HG03103 (cell line): Measurements from ENCODE around the gene DLG4.
A peak's percentile ranks its signal among the peaks of the same experiment; 100 is the strongest.
"Not testable (repeated sequence)": the region's sequence is repeated elsewhere in the genome, so short reads cannot be mapped to it uniquely, and the experiment has no call there.

Experiments
- ATAC-seq: cut with Tn5 transposase; IDR thresholded peaks from one replicate; pipeline ENCODE4 v1.9.1; 2021; ENCODE audit warnings: low read depth; ENCODE audit not compliant: unreplicated experiment

Gene DLG4

DNA sequence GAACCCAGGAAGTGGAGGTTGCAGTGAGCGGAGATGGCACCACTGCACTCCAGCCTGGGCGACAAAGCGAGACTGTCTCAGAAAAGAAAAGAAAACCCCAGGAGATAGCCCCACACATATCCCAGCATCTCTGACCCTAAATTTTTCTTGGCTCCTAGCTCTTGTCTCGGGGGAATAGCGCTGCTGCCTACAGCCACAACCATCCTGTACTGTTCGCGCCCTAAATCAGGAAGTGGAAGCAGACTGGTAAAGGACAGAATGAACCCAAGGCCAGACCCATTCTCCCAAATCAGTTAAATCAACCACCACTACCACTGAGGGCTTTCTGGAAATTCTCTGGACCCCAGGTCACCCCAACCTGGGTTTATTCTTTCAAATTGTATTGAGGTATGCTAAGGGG lies 30.2 kb upstream of the DLG4 start:
- ATAC-seq = no peak

DNA sequence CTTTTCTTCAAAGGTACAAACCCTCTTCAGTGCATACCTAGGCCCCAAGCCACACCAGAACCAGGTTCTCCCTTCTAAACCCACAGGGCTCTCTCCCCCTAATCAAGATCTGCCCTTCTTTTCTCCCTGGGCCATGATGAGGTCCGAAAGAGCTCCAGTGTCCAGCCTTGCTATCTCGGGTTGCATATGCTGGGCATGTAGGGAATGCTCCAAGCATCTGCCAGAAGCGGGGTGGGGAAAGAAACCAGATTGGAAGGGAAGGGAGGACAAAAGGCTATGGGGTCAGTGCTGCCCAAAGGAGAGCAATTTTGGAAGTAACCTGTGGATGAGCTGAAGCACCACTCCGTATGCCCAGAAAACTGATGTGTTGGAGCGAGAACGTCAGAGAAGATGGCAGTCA lies 29.6 kb upstream of the DLG4 start:
- no peak for ATAC-seq

DNA sequence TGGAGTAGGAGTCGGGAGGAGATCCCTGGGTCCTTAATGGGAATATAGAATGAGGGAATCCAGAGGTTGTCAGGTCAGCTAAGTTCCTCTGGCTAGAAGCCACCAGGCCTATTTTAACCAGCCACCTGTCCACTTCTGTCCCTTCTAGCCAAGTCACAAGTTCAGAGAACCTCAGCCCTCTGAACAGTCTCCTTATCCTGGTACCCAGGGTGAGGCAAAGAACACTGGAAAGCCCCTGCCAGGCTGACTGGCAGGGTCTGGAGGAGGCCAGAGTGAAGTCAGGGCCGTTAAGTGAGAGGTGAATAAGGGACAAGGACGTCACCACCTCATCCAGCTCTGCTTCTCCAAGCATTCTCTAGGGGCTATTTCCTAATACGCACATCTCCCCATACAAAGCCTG lies 29.2 kb upstream of the DLG4 start:
- no peak for ATAC-seq

DNA sequence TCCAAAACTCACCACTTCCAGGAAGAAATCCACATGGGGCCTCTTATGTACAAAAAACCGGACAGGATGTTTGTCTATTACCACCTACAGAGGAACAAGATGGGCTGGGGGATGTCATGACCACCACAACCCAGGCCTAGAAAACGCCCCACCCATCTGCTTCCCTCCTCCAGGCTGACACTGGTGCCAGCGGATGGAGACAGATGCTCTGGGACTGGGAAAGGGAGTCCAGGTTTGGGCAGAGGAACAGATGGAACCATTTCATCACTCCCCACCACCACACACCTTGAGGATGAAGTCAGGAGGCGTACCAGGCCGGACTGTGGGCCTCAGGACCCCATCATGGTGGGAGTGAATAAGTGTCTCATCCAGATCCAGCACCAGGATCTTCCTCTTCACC lies 27.1 kb upstream of the DLG4 start:
- no peak for ATAC-seq

DNA sequence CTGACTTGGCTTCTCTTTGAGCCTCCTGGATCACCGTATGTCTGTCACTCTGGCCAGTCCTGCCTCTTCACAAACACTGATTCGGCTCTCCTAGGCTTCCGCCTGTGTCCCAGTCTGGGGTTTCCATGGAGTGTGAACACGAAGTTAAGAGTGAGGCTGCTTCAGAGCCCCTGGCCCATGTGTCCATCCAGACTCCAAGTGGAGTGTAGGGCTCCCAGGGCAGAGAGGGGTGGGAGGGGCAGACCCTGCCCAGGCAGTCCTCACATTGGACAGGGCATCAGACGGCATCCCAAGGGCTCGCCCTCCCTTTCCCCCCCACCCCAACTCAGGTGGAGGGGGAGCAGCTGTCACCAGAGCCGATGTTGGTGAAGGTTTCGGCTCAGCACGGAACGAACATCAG lies 24.2 kb upstream of the DLG4 start:
- not testable (repeated sequence) for ATAC-seq

DNA sequence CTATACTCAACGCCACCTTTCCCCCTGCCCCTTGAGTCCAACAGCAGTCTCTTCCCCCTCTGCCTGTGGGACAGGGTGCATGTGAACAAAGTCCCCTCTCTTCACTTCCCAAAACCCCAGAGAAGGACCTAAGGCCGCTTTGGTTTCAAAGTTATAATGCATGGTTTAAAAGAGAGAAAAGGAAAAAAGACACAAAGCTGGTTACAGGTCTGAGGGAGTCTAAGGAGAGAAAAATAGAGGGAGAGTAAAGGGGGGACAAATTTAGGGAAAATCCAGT lies 23.8 kb upstream of the DLG4 start:
- ATAC-seq = no peak

DNA sequence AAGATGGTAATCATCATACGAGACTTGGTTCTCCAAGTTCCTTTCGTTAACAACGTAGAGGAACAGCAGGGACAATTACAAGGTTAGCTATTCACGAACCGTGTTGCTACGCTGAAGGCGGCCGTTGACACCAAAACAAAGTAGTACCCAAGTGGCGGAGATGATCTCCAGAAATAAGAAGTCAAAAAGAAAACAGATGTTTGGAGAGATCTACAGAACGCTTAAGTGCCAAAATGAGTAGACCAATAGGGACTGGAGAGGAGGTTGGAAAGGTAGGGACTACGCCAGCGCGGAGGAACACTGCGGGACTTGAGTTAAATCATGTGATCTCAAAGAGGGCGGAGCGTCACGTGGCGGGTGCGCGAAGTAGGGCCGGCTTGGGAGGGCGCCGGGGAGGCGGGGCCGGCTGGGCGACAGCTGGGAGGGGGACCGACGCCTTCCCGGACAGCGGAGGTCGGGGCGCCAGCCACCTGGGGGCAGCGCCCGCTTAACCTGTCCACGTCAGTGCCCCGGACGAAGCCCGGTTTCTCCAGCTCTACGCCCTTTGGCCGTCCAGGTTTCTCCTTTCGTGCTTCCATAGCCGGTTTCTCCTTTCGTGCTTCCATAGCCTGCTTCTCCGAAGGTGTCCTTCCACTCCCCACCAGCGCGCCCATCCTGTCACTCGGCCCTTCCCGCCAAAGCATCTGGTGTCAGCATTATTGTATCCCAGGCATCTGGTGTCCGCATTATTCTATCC lies 23.2 kb upstream of the DLG4 start:
- no peak for ATAC-seq

DNA sequence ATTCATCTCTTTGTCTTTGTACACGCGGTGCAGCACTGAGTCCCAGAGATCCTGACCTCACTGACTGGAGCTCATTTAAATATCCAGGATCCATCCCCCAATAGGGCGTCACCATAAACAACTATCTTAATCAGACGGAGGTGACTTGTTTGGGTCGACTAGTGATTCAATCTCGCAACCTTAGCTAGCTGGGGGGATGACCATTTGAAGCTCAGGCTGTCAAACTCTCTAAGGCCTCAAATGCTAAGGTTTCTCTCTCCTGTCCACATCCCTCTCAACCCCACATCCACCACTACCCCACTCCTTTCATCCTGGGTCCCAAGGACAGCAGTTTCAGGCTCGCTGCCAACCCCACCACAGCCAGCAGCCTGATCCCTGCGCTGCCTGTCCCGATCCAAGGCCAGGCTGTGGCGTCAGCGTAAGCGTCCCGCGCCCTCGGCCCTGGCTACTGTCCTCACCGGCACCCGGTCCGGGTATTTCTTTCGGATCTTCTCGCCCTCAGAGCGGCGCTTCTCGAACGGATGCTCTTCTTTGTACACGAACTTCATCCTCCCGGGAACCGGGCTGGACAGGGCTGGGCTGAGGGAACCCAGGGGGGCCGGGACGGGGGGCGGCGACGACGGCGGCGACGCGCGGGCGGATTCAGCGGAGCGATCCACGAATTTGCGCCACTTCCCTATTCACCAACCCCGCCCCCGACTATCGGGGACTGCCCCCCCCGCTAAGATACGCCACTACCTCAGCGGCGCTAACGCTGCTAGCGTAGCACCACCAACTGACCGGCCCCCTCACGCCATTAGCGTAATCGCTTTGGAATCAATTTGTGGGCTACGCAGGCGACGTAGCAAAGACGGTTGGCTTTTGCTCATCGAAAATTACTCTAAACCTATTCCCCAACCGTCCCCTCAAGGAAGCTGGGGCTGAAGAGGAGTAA lies 22.4 kb upstream of the DLG4 start, which contains the start of gene GABARAP:
Gene GABARAP (minus strand): TSS at position 667 of the 934 bp plus-strand sequence. CDS start 119 bp downstream, at position 548.
- ATAC-seq = no peak

DNA sequence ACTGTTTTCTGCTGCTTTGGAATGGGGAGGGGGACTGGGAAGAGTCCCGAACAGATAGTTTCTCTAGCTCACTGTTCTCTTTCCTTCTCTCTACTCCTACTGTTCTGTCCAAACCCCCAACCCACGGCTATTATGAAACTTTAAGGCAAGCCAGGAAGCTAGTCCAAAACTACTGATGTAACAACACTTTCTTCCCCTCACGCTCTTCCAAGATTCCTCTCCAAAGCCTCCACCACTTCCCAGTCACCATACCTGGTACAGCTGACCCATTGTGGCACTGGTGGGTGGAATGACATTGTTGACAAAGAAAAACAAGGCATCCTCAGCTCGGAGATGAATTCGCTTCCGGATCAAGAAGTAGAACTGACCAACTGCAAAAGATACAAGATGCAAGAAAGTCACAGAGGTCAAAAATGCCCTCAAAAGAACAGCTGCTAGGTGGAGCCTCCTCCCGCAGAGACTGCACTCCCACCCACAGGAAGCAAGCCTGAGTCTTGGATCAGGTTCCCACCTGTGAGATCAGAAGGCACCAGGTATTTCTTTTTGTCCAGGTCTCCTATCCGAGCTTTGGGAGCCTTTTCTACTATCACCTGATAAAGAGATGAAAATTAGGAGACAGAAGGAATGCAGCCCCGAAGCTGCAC lies 21.6 kb upstream of the DLG4 start:
- no peak for ATAC-seq

DNA sequence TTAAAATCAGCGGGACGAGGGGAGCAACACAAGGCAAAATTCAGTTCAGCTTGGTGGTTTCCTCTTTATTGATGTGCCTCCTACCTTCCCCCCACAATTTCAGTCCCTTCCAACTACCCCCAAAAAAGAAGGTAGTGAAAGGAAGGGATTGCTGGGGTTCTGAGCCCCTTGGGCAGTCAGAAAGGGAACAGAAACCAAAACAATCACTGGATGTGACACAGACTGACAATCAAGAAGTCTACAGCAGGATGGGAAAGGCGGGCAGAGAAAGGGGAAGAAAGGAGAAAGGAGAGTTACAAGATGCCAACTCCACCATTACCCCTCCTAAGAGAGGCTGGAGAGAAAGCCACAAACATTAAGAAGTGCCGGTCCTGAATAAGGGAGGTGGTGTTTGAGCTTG lies 20.7 kb upstream of the DLG4 start:
- ATAC-seq = no peak

DNA sequence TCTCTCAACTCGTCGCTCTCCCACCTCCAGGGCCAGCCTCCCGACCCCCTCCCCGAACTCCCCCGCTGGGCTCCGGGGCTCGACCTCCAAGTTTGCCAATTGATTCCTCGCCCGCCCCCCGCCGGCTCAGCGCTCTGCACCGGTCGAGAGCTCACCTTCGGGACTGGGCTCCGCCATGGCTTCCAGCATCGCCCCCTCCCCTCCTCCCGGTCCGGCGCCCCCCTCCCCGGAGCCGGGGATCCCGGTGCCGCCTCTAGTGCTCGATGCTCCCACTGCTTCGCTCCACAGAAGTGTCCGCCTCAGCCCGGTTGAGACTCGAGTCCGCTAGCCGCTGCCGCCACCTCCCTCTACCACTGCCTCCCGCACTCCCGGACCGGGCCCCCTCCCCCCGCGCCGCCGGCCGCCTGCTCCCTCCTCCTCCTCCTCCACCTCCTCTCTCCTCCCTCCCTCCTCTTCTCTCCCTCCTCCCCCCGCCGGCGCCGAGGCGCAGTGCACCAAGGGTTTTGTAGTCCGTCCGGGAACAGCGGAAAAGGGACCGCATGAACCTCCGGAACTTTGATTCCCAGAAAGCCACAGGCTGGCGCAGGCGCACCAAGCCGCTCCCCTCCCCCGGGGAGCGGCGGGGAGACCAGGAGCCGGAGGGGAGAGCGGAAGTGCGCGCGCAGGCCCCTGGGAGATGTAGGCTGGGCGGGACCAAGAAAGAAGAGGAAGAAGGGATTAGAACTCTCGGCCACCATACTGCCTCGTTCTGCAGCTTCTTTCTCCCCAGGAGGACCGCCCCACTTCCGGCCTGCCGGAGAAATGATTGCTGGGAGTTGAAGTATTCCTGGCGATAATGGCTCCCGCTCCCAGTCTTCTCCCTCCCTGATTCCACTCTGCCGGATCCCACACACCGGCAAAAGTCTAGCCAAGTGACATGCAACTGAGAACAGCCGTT lies 19.7 kb upstream of the DLG4 start, which contains the start of gene PHF23:
Gene PHF23 (minus strand): TSS at position 367 of the 937 bp plus-strand sequence. CDS start 178 bp downstream, at position 189.
- ATAC-seq = peak; percentile 45

DNA sequence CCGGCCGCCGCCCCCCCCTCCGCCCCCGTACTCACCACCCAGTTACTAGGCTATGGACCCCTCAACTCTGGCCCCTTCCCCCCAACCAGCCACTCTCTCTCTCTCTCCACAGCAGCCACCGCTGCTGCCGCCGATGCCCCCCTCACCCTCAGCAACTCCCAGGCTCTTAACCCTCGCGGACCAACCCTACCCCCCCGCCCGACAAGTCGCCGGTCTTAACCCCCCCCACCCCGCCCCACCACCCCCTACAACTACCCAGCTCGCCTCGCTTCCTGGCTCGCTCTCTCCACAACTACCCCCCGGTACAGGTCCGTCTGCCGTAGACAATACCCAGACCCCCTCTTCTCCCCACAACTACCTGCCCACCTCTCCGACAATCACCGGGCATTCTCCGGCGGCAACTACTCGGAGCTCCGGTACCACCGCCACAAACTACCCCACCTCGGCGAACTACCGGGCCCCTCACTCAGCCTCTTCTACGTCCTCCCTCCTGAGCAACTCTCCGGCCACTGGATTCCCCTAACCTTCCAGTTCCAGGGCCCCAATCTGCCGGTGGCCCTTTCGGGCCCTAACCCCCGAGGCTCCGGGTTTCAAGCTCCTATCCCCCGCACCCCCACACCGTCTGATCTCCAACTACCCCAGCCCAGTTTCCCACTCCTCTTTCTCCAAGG lies 18.9 kb upstream of the DLG4 start:
- no peak for ATAC-seq

DNA sequence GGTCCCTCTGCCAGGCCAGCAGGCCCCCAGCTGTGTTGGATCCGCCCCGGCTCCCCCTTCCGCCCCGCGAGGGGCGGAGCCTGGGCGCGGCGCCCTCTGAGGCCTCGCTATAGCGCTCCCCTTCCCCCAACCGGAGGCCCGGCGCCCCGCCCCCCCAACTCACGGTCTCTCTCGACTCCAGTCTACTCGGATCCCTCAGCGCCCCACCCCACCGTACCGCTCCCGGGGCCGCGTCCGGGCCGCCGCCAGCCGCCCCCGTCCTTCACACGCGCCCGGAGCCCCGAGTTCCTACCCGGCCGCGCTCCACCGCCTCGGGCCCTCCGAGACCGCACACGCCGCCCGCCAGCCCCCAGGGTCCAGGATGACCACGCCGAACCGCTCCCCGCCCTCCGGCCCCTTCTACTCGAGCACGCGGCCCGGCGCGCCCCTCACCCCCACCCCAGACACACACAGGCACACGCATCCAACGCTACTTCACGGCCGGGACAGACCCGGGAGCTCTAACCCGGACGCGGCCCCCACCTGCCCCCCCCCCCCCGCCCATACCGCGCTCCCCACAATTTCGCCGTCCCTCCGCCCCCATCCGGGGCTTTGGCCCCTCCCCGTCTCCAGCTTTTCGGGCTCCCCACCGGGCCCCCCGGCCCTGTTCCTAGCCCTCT lies 18.3 kb upstream of the DLG4 start:
- no peak for ATAC-seq

DNA sequence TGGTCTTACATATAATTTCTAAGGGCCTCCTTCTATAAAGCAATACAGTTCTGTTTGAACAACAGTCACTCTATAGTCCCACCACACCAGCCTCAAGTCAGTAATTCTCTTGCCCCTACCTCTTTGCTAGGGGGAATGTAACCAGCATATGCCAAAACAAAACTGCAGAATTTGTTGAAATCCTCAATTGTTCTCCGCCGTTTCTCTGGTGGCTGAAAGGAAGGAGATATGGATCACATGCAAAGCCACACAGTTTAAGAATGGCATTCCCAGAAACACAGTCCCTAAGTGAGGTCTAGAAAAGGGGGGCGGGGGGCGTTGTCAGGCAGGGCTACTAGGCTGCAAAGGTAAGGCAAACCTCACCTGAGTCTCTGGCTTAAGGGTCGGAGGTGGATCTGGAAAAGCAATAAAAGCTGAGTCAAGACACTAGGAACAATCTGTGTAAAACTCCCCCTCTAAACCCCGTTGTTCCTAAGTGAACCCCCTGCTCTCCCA lies 17.7 kb upstream of the DLG4 start:
- ATAC-seq = no peak

DNA sequence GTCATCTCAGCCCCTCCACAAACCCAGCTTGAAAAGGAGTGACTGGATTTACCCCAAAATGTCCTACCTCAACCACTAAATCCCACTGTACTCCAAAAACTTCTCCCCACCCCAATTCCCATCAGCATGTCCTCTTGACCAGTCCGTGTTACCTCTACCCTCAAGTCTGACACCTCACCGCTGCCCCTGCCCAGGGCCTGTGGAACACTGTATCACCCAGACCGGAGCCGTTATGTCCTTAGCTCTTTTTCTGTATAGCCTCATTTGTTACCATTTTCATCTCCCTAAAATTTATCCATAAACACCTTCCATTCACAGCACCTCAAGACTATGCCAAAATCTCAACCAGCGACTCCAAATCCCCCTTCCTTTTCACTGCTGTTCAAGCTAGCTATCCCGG lies 17.2 kb upstream of the DLG4 start:
- ATAC-seq = no peak

DNA sequence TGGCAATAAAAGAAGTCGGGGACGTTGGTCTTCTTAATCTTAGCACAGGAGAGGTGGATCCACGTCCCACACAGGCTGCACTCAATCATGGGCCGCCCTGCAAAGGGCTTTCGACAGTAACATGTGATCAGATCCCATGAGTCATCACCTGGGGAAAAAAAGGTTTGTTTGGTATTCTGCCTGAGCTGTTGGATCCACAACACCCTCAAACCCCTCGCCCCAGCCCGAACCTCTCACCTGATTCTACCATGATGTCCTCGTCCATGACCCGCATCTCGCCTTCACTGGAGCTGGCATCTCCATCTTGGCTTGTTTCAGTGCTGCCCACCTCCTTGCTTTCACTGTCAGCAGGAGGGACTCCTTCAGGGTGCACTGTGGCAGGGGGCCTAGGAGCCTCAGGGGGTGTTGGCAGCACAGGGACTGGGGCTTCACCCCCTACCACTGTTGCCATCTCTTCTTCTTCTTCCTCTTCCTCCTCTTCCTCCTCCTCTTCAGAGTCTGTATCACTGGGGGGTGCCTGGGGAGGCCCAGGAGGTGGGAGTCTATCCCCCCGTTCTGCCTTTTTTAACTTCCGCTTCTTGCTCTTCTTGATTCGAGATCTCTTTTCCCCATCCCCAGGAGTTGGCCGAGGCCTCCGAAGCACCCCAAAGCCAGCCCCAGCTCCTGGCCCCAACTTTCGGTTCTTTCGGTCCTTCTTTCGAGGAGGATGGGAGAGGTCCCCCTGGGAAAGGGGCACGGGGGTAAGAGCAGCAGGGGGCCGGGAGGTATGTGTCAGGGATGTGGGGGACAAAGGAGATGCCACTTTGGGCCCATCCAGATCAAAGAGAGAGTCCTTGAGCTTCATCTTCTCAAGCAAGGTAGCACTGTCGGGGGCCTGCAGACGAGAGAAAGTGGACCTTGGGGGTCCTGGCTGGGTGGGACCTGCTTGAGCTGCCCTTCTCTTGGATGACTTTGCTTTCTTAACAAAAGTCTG lies 16.3 kb upstream of the DLG4 start:
- no peak for ATAC-seq

DNA sequence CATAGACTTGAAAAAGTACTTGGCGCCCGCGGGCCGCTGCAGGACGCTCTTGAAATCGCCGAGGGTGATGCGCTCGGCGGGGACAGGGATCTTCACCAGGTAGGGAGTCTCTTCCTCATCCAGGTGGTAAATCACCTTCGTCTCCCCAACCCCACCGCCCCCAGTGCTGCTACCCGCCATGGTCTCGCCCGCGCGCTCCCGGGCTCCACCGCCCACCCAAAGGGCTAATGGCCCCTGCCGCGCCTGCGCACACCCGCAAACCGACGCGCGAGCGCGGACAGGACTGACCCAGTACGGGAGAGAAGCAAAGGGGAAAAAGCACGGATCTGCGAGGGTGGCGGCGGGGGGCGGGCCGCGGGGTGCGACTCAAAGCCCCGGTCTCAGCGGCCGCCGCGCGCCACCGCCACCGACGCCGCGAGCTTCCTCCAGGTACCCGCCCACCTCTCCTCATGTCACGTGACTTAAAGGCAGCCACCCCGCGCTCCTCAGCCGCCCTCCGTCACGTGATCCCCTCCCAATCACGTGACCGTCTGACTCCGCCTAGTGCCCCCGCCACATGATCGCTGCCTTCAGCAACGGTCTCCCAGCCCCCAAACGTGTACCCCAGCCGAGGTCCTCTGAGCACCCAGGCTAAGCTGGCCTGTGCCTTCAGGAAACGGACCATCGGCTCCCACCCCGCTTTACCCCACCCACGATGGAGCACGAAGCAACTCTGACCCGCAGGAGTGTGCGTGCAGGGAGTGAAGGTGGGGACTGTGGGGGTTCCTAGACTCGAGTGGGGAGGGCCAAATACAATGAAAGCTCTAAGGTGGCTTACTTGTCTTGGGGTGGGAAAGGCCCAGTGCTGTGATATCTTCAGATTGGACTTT lies 14.7 kb upstream of the DLG4 start, which contains the start of gene DVL2:
Gene DVL2 (minus strand): TSS at position 435 of the 869 bp plus-strand sequence. CDS start 255 bp downstream, at position 180.
- ATAC-seq = peak; percentile 52
